A673 (cell line): ENCODE results near the gene MLLT6.

Experiments used
- EZH2 ChIP-seq: fragments of 200-600 bp; sonication (generic); IDR thresholded peaks from 2 replicates; pipeline ENCODE4 v1.6.1; 2017; ENCODE audit warnings: borderline replicate concordance, low read depth, mild to moderate bottlenecking, mixed read lengths, antibody characterized with exemption, low read length; ENCODE audit not compliant: poor library complexity, severe bottlenecking
- TF ChIP-seq, protein P1 (sequence below): fragments of 300-800, 200-600 bp; sonication (generic); conservative IDR thresholded peaks from 2 replicates; pipeline ENCODE4 v1.5.1; 2017; ENCODE audit warnings: low read depth, mild to moderate bottlenecking, antibody characterized with exemption, low read length, moderate library complexity, mixed read lengths

DNA sequence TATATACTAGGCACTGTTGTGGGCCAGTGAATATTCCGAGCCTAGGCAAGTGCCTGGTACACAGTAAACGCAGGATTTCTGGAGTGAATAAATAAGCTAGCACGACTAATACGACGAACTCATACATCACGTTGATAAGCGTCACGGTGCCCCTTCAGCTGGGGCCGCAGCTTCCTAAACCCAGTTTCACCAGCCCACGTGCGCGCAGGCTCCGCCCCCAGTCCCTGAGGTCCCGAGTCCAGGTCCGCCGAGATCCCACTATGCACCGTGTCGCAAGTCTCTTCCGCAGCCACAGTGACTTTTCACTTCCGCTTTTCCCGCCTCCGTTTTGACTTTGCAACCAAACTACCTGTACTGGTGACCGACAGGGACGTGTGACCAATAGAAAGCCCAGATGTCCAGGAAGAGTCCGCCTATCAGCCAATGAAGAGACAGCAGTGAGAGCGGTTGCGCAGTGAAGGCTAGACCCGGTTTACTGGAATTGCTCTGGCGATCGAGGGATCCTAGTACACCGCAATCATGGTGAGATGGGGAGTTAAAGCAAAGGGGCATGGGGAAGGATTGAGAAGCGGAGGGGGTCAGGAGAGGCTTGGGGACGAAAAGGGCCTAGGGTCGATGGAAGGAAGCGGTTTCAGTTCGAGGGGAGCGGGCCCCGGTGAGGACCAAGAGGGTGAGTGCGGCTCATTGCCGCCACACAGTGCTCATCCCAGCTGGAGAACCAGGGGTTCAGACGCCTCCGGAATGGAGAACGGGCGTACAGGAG, 47.4 kb downstream of the MLLT6 start, which contains the start of gene PSMB3:
- TF ChIP-seq, protein P1, sequence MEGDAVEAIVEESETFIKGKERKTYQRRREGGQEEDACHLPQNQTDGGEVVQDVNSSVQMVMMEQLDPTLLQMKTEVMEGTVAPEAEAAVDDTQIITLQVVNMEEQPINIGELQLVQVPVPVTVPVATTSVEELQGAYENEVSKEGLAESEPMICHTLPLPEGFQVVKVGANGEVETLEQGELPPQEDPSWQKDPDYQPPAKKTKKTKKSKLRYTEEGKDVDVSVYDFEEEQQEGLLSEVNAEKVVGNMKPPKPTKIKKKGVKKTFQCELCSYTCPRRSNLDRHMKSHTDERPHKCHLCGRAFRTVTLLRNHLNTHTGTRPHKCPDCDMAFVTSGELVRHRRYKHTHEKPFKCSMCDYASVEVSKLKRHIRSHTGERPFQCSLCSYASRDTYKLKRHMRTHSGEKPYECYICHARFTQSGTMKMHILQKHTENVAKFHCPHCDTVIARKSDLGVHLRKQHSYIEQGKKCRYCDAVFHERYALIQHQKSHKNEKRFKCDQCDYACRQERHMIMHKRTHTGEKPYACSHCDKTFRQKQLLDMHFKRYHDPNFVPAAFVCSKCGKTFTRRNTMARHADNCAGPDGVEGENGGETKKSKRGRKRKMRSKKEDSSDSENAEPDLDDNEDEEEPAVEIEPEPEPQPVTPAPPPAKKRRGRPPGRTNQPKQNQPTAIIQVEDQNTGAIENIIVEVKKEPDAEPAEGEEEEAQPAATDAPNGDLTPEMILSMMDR: no peak
- TF ChIP-seq EZH2: no peak
